ENCODE results near the gene SULT2B1. TPM values are rescaled to one million over a fixed set of nuclear protein-coding genes. Genes with fewer than 3 reads are reported as not detected.

Gene SULT2B1
- total RNA-seq, 2 experiments from 2014 or later: not detected

DNA sequence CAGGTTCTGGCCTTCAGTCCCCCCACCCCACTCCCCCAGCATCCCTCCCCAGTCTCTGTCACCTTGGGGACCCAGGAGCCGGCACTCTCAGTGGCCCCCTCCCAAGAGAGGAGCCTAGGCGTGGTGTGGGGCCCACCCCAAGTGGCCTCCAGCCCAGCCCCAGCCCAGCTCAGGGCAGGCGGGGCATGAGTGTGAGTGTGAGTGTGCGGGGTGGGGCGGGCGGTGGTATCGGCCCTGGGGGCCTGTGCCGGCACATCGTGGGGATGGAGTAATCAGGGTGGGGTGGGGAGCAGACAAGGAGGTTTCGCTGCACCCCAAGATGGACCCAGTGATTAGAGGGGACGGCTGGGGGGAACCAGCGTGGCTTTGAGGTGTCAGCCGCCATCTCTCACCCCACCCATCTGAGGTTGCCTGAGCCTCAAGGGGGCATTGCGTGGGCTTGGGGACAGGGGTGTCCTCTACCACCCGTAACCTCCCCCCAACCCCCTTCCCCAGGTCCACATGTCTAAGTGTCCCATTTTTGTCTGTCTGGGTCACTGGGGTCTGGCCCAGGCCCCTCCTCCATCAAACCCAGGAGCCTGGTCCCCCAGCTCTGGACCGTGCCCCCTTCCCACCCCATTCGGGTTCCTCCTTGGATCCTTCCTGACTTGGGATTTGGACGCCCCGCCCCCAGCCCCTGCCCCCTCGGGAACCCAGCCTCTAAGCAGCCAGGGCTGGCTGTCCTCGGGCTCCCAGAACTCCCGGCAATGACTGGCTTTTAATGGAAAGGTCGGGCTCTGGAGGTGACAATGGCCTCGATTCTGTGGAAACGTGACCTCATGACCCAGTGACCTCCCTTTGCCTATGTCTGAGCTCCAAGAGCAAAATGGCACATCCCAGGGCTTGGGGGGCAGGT is 6.9 kb upstream of the SULT2B1 start:
- H3K4me1 ChIP-seq (ENCODE audit: insufficient read depth, low read length, poor library complexity, severe bottlenecking): no peaks in the 10 kb centered on the region
- no peaks in the 10 kb centered on the region for H3K9me2 ChIP-seq (ENCODE audit: insufficient read depth, low read length)
- no peaks in the 10 kb centered on the region for H3K79me2 ChIP-seq (ENCODE audit: insufficient read depth, low read depth, low read length)
- no peaks in the 10 kb centered on the region for H4K20me1 ChIP-seq (ENCODE audit: insufficient read depth, low read length)
- no peaks in the 10 kb centered on the region for H3K36me3 ChIP-seq (ENCODE audit: insufficient read depth, low read length)
- TF ChIP-seq, protein P1, sequence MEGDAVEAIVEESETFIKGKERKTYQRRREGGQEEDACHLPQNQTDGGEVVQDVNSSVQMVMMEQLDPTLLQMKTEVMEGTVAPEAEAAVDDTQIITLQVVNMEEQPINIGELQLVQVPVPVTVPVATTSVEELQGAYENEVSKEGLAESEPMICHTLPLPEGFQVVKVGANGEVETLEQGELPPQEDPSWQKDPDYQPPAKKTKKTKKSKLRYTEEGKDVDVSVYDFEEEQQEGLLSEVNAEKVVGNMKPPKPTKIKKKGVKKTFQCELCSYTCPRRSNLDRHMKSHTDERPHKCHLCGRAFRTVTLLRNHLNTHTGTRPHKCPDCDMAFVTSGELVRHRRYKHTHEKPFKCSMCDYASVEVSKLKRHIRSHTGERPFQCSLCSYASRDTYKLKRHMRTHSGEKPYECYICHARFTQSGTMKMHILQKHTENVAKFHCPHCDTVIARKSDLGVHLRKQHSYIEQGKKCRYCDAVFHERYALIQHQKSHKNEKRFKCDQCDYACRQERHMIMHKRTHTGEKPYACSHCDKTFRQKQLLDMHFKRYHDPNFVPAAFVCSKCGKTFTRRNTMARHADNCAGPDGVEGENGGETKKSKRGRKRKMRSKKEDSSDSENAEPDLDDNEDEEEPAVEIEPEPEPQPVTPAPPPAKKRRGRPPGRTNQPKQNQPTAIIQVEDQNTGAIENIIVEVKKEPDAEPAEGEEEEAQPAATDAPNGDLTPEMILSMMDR (conservative IDR thresholded peaks at IDR 0.05; ENCODE audit: low read length): no peak
- no peak for TF ChIP-seq EZH2phosphoT487 (IDR thresholded peaks at IDR 0.05; ENCODE audit: borderline replicate concordance, low read depth, low read length)
- ChIA-PET CTCF (ENCODE audit: unreplicated experiment) (no interaction called here), POLR2A (interaction anchor here (0.7 kb wide), 1 partner anchor 476 kb away, joined by 5 read pairs; no protein-coding TSS in a partner anchor)
- no peak overlapping the region for H2AFZ ChIP-seq (ENCODE audit: low read length)
- BruUV-seq (replicated peaks): no TSS peak
- no peak overlapping the region for H3K27ac ChIP-seq (ENCODE audit: low read depth, low read length, poor library complexity, severe bottlenecking)
- intact Hi-C loops (cut with micrococcal nuclease; ENCODE audit: unreplicated experiment): no loop called here
- no peak overlapping the region for H3K4me2 ChIP-seq (ENCODE audit: low read length)
- H3K4me3 ChIP-seq (ENCODE audit: low read depth, low read length, poor library complexity, severe bottlenecking): no peak overlapping the region
- DNase-seq (ENCODE audit: low spot score): no peak
- no peaks in the 10 kb centered on the region for H3K9me3 ChIP-seq (ENCODE audit: low read length)

DNA sequence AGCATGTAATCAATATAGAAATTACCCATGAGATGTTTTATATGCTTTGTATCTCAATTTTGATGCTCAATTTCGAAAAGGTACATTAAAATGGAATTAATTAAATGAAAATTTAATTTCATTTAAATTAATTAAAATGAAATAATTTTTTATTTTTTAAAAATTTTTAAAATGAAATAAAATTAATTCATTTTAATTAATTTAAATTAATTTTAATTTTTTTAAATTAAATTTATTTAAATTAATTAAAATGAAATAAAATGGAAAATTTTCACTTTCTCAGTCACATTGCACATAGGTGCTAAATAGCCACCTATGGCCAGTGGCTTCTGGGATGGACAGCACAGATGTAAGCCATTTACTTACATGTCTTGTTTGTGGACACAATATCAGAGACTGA is 4.2 kb upstream of the SULT2B1 start:
- Histone ChIP-seq H3K36me3 (ENCODE audit: insufficient read depth, low read length) (no peaks in the 10 kb centered on the region), H4K20me1 (ENCODE audit: insufficient read depth, low read length) (no peaks in the 10 kb centered on the region), H3K79me2 (ENCODE audit: insufficient read depth, low read depth, low read length) (no peaks in the 10 kb centered on the region), H3K9me2 (ENCODE audit: insufficient read depth, low read length) (no peaks in the 10 kb centered on the region), H3K4me3 (ENCODE audit: low read depth, low read length, poor library complexity, severe bottlenecking) (no peak overlapping the region), H3K4me2 (ENCODE audit: low read length) (no peak overlapping the region), H3K9me3 (ENCODE audit: low read length) (no peaks in the 10 kb centered on the region), H3K27ac (ENCODE audit: low read depth, low read length, poor library complexity, severe bottlenecking) (no peak overlapping the region), H2AFZ (ENCODE audit: low read length) (no peak overlapping the region), H3K4me1 (ENCODE audit: insufficient read depth, low read length, poor library complexity, severe bottlenecking) (no peaks in the 10 kb centered on the region)
- intact Hi-C loops (cut with micrococcal nuclease; ENCODE audit: unreplicated experiment): no loop called here
- CTCF ChIA-PET (ENCODE audit: unreplicated experiment): no interaction called here
- no peak for TF ChIP-seq EZH2phosphoT487 (IDR thresholded peaks at IDR 0.05; ENCODE audit: borderline replicate concordance, low read depth, low read length)
- TF ChIP-seq, protein P1 (conservative IDR thresholded peaks at IDR 0.05; ENCODE audit: low read length): no peak
- DNase-seq (ENCODE audit: low spot score): no peak
- BruUV-seq (replicated peaks): no TSS peak
- POLR2A ChIA-PET: no interaction called here

DNA sequence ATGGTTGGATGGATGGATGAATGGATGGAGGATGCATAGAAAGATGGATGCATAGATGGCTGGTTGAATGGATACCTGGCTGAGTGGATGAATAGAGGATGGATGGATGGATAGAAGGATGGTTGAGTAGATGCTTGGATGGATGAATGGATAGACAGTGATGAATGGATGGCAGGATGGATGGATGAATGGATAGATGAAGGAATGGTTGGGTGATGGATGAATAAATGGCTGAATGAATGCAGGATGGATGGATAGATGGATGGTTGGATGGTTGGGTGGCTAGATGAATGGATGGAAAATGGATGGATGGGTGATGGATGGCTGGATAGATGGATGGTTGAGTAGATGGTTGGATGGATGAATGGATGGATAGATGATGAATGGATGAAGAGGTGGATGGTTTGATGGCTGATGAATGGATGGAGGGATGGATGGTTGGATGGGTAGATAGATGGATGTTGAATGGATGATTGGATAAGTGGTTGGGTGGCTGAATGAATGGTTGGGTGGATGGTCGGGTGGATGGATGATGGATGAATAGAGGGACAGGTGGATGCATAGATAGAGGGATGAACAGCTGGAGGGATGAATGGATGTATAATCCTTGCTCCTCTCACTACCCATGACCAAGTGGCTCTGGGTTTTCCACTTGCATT is 3.6 kb upstream of the SULT2B1 start:
- intact Hi-C loops (cut with micrococcal nuclease; ENCODE audit: unreplicated experiment): no loop called here
- Histone ChIP-seq H3K4me2 (ENCODE audit: low read length) (no peak overlapping the region), H2AFZ (ENCODE audit: low read length) (no peak overlapping the region), H3K4me1 (ENCODE audit: insufficient read depth, low read length, poor library complexity, severe bottlenecking) (no peaks in the 10 kb centered on the region), H3K4me3 (ENCODE audit: low read depth, low read length, poor library complexity, severe bottlenecking) (no peak overlapping the region), H3K9me2 (ENCODE audit: insufficient read depth, low read length) (no peaks in the 10 kb centered on the region), H3K9me3 (ENCODE audit: low read length) (no peaks in the 10 kb centered on the region), H3K36me3 (ENCODE audit: insufficient read depth, low read length) (no peaks in the 10 kb centered on the region), H3K27ac (ENCODE audit: low read depth, low read length, poor library complexity, severe bottlenecking) (no peak overlapping the region), H4K20me1 (ENCODE audit: insufficient read depth, low read length) (no peaks in the 10 kb centered on the region), H3K79me2 (ENCODE audit: insufficient read depth, low read depth, low read length) (no peaks in the 10 kb centered on the region)
- POLR2A ChIA-PET: no interaction called here
- no peak for DNase-seq (ENCODE audit: low spot score)
- CTCF ChIA-PET (ENCODE audit: unreplicated experiment): no interaction called here
- TF ChIP-seq EZH2phosphoT487 (IDR thresholded peaks at IDR 0.05; ENCODE audit: borderline replicate concordance, low read depth, low read length): no peak
- TF ChIP-seq, protein P1 (conservative IDR thresholded peaks at IDR 0.05; ENCODE audit: low read length): no peak
- no TSS peak for BruUV-seq (replicated peaks)
